Trophoblast cell (in vitro differentiated cells and primary cell): ENCODE measurements around the gene LCLAT1.

Experiments used
- DNase-seq, 2 donors: peaks; one replicate each; pipeline ENCODE4 v3.0.0-alpha.2; 2016
- H2AFZ ChIP-seq: 2 replicates; pipeline ENCODE4 v1.6.1; 2013; ENCODE audit warnings: low read length, moderate library complexity, mild to moderate bottlenecking; ENCODE audit not compliant: insufficient read depth, poor library complexity
- H2AK5ac ChIP-seq: 2 replicates; pipeline ENCODE4 v1.6.1; 2013; ENCODE audit warnings: mild to moderate bottlenecking, low read length
- H2BK120ac ChIP-seq: 2 replicates; pipeline ENCODE4 v1.6.1; 2013; ENCODE audit warnings: low read length, mild to moderate bottlenecking, moderate library complexity; ENCODE audit not compliant: insufficient read depth, poor library complexity
- H2BK12ac ChIP-seq: 2 replicates; pipeline ENCODE4 v1.6.1; 2013; ENCODE audit warnings: mild to moderate bottlenecking, low read length, moderate library complexity
- H2BK5ac ChIP-seq: 2 replicates; pipeline ENCODE4 v1.6.1; 2013; ENCODE audit warnings: low read length, low read depth, moderate library complexity, mild to moderate bottlenecking; ENCODE audit not compliant: poor library complexity
- H3K14ac ChIP-seq: 2 replicates; pipeline ENCODE4 v1.6.1; 2013; ENCODE audit warnings: mild to moderate bottlenecking, low read length
- H3K18ac ChIP-seq: 2 replicates; pipeline ENCODE4 v1.6.1; 2013; ENCODE audit warnings: mild to moderate bottlenecking, low read length
- H3K23ac ChIP-seq: 2 replicates; pipeline ENCODE4 v1.6.1; 2013; ENCODE audit warnings: low read length
- H3K27ac ChIP-seq: 2 replicates; pipeline ENCODE4 v1.5.1; 2013; ENCODE audit warnings: low read depth, mild to moderate bottlenecking, inconsistent platforms, low read length, moderate library complexity
- H3K27me3 ChIP-seq: 2 replicates; pipeline ENCODE4 v1.6.1; 2013; ENCODE audit warnings: inconsistent platforms, mild to moderate bottlenecking, low read length, moderate library complexity; ENCODE audit not compliant: insufficient read depth
- H3K36me3 ChIP-seq, 2 experiments: 1 replicate in 1 of 2; 2 replicates in 1 of 2; pipeline ENCODE4 v1.6.1; 2013; ENCODE audit warnings: low read length in 2 of 2, mild to moderate bottlenecking in 2 of 2, moderate library complexity in 1 of 2; ENCODE audit not compliant: insufficient read depth in 2 of 2, control insufficient read depth in 1 of 2
- H3K4ac ChIP-seq: 2 replicates; pipeline ENCODE4 v1.6.1; 2013; ENCODE audit warnings: low read depth, mild to moderate bottlenecking, low read length, moderate library complexity
- H3K4me1 ChIP-seq, 2 experiments: 1 replicate in 1 of 2; 2 replicates in 1 of 2; pipeline ENCODE4 v1.6.1; 2013; ENCODE audit warnings: low read length in 2 of 2, mild to moderate bottlenecking in 2 of 2, moderate library complexity in 1 of 2; ENCODE audit not compliant: insufficient read depth in 2 of 2, control insufficient read depth in 1 of 2
- H3K4me2 ChIP-seq: 2 replicates; pipeline ENCODE4 v1.6.1; 2013; ENCODE audit warnings: inconsistent platforms, mild to moderate bottlenecking, low read length, moderate library complexity
- H3K4me3 ChIP-seq: 2 replicates; pipeline ENCODE4 v1.5.1; 2013; ENCODE audit warnings: mild to moderate bottlenecking, low read depth, low read length, inconsistent platforms
- H3K79me1 ChIP-seq: one replicate; pipeline ENCODE4 v1.6.1; 2013; ENCODE audit warnings: low read length
- H3K79me2 ChIP-seq: 2 replicates; pipeline ENCODE4 v1.6.1; 2013; ENCODE audit warnings: low read length, mild to moderate bottlenecking; ENCODE audit not compliant: control insufficient read depth, insufficient read depth, poor library complexity
- H3K9ac ChIP-seq: 2 replicates; pipeline ENCODE4 v1.6.1; 2013; ENCODE audit warnings: mild to moderate bottlenecking, low read length
- H3K9me3 ChIP-seq: 2 replicates; pipeline ENCODE4 v1.6.1; 2013; ENCODE audit warnings: low read depth, mild to moderate bottlenecking, control low read depth, inconsistent platforms, low read length; ENCODE audit not compliant: insufficient read depth
- H4K12ac ChIP-seq: 2 replicates; pipeline ENCODE4 v1.6.1; 2013; ENCODE audit warnings: low read depth, mild to moderate bottlenecking, low read length, moderate library complexity
- H4K8ac ChIP-seq: 2 replicates; pipeline ENCODE4 v1.6.1; 2013; ENCODE audit warnings: low read depth, mild to moderate bottlenecking, low read length, moderate library complexity
- H4K91ac ChIP-seq: one replicate; pipeline ENCODE4 v1.6.1; 2013; ENCODE audit warnings: low read depth, mild to moderate bottlenecking, low read length, moderate library complexity
- WGBS: extraction: QIAGEN DNeasy Blood & Tissue Kit; methylation state at CpG from one replicate; pipeline ENCODE4 v1.1.7; 2013; ENCODE audit warnings: missing lambda C conversion rate; ENCODE audit not compliant: insufficient read length, insufficient coverage; ENCODE audit errors: extremely low coverage; 5-methylcytosine and 5-hydroxymethylcytosine counted together

The LCLAT1 gene

DNA sequence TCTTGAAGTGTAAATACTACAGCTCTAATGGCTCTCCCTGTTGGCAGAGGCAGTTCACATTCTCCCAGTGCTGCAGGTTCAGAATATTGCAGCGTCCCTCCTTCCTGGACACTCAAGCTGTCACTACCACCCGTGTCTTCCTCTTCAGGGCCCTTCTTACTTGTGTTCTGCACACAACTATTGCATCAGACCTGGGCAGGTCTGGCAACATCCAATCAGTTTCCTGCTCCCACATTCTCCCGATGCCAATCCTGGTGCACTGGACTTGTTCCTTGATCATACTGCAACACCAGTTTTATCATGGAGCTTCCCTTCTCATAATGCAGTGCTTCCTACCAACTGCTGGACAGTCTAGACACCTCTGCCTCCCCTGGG lies 198.7 kb downstream of the LCLAT1 start:
- H3K9me3 ChIP-seq: no peaks in the 10 kb centered on the region
- H2BK5ac ChIP-seq: no peak overlapping the region
- H3K27me3 ChIP-seq: no peaks in the 10 kb centered on the region
- H3K23ac ChIP-seq: no peak overlapping the region
- no peak overlapping the region for H3K4ac ChIP-seq
- H4K12ac ChIP-seq: no peak overlapping the region
- H4K91ac ChIP-seq: no peak overlapping the region
- no peak overlapping the region for H4K8ac ChIP-seq
- no peaks in the 10 kb centered on the region for H3K79me2 ChIP-seq
- H3K4me3 ChIP-seq: no peak overlapping the region
- no peak overlapping the region for H3K14ac ChIP-seq
- peaks cover 2 to 9% of the 10 kb centered on the region in 2 experiments for H3K4me1 ChIP-seq
- WGBS: no CpG with 5 or more reads among the region's 3 CpGs
- H3K27ac ChIP-seq: no peak overlapping the region
- no peak for DNase-seq
- H3K36me3 ChIP-seq: no peaks in the 10 kb centered on the region
- no peaks in the 10 kb centered on the region for H3K79me1 ChIP-seq
- H3K18ac ChIP-seq: no peak overlapping the region
- H2BK120ac ChIP-seq: no peak overlapping the region
- H3K4me2 ChIP-seq: no peak overlapping the region
- no peak overlapping the region for H2AFZ ChIP-seq
- H2BK12ac ChIP-seq: no peak overlapping the region
- H2AK5ac ChIP-seq: no peak overlapping the region
- H3K9ac ChIP-seq: no peak overlapping the region

DNA sequence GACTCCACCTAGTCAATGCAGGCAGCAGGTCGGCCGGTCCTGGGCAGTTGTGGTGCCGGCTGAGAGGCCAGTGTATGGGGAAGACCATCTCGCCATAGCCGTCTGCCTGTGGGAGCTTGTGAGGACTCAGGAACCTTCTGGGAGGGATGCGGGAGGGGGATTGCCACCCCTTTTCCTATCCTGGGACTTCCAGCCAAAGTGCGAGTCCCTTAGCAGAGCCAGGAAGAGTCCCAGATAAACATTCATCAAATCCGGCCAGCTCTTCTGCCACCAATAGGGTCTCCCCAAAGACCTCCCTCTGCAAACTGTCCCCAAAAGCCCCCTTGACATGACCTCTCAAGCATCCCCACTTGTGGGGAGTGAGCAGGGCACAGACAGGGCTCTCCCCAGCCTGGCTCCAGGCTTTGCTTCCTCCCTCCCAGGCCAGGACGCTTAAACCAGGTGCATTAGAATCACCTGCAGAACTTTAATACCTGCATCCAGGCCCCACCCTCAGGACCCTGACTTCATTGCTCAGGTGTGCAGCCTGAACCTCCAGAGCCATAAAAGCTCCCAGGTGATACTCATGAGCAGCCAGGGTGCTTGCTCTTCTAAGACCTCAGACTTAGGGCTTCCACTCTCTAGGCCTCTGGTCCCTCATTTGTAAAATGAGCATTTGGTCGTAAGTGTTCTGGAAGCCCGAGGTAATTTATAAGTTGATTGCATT lies 200.9 kb downstream of the LCLAT1 start:
- Histone ChIP-seq H3K4me2 (no peak overlapping the region), H4K91ac (no peak overlapping the region), H2AK5ac (no peak overlapping the region), H3K79me1 (no peaks in the 10 kb centered on the region), H3K4me1 (peaks cover 2 to 5% of the 10 kb centered on the region in 2 experiments), H3K23ac (no peak overlapping the region), H2BK5ac (no peak overlapping the region), H4K8ac (no peak overlapping the region), H3K27ac (no peak overlapping the region), H3K9me3 (no peaks in the 10 kb centered on the region), H3K14ac (no peak overlapping the region), H3K27me3 (no peaks in the 10 kb centered on the region), H3K9ac (no peak overlapping the region), H3K4me3 (no peak overlapping the region), H3K4ac (no peak overlapping the region), H2BK120ac (no peak overlapping the region), H3K79me2 (no peaks in the 10 kb centered on the region), H3K36me3 (no peaks in the 10 kb centered on the region), H3K18ac (no peak overlapping the region), H4K12ac (no peak overlapping the region), H2BK12ac (no peak overlapping the region), H2AFZ (no peak overlapping the region)
- no peak for DNase-seq
- WGBS: no CpG with 5 or more reads among the region's 11 CpGs

GRCh38 chr2:30649278-30649677 lies 202.2 kb downstream of the LCLAT1 start:
- H3K14ac ChIP-seq: no peak overlapping the region
- no peak overlapping the region for H3K23ac ChIP-seq
- H3K79me2 ChIP-seq: no peaks in the 10 kb centered on the region
- no peak overlapping the region for H2AFZ ChIP-seq
- H3K36me3 ChIP-seq: no peaks in the 10 kb centered on the region
- H4K91ac ChIP-seq: no peak overlapping the region
- H2BK120ac ChIP-seq: no peak overlapping the region
- H3K9ac ChIP-seq: no peak overlapping the region
- H3K4me1 ChIP-seq: peaks cover 2 to 5% of the 10 kb centered on the region in 2 experiments
- no peak overlapping the region for H3K27ac ChIP-seq
- no peak overlapping the region for H3K4ac ChIP-seq
- no peak for DNase-seq
- no peak overlapping the region for H2AK5ac ChIP-seq
- no peak overlapping the region for H3K4me3 ChIP-seq
- no peak overlapping the region for H2BK5ac ChIP-seq
- H4K12ac ChIP-seq: no peak overlapping the region
- H3K27me3 ChIP-seq: no peaks in the 10 kb centered on the region
- no peak overlapping the region for H4K8ac ChIP-seq
- no peaks in the 10 kb centered on the region for H3K79me1 ChIP-seq
- no peaks in the 10 kb centered on the region for H3K9me3 ChIP-seq
- no peak overlapping the region for H2BK12ac ChIP-seq
- no peak overlapping the region for H3K4me2 ChIP-seq
- H3K18ac ChIP-seq: peak overlapping the region; percentile 28
- WGBS: no CpG with 5 or more reads among the region's 4 CpGs

- Histone ChIP-seq H2BK5ac (no peak overlapping the region), H2BK12ac (no peak overlapping the region), H3K9ac (no peak overlapping the region), H4K8ac (no peak overlapping the region), H3K9me3 (no peaks in the 10 kb centered on the region), H3K4me3 (no peak overlapping the region), H3K4ac (no peak overlapping the region), H2AFZ (no peak overlapping the region), H3K79me2 (no peaks in the 10 kb centered on the region), H4K91ac (no peak overlapping the region), H3K27ac (no peak overlapping the region), H2BK120ac (no peak overlapping the region), H3K4me2 (no peak overlapping the region), H3K79me1 (no peaks in the 10 kb centered on the region), H4K12ac (no peak overlapping the region), H3K36me3 (no peaks in the 10 kb centered on the region), H2AK5ac (no peak overlapping the region), H3K23ac (no peak overlapping the region), H3K18ac (no peak overlapping the region), H3K14ac (no peak overlapping the region), H3K4me1 (peaks cover 2 to 5% of the 10 kb centered on the region in 2 experiments), H3K27me3 (no peaks in the 10 kb centered on the region)
- no peak for DNase-seq
- WGBS: no CpG with 5 or more reads among the region's 5 CpGs
Measured at GRCh38 chr2:30649828-30650227, 202.8 kb downstream of the LCLAT1 start.
